Measurements from ENCODE around the gene MYBPC3. TPM values are rescaled to one million over a fixed set of nuclear protein-coding genes. Genes with fewer than 3 reads are reported as not detected.

MYBPC3 gene
- total RNA-seq, 4 donors from 2014 or later = 0.06 to 0.17 TPM; not detected in 2

- no peaks in the 10 kb centered on the region for H3K9me3 ChIP-seq
- no peak overlapping the region for H3K4me3 ChIP-seq
- H3K4me1 ChIP-seq = peaks cover 0 to 8% (median 3%) of the 10 kb centered on the region in 4 donors
- 58% methylated on average over 7 of the region's 7 CpGs for WGBS
- no peak overlapping the region for H3K27ac ChIP-seq (replicated peaks in 1 of 4)
- no peaks in the 10 kb centered on the region for H3K27me3 ChIP-seq
- TF ChIP-seq CTCF (IDR thresholded peaks at IDR 0.05) = no peak
- TF ChIP-seq EP300 (IDR thresholded peaks at IDR 0.05) = no peak
- TF ChIP-seq POLR2A (IDR thresholded peaks at IDR 0.05; ENCODE audit: low read depth) = no peak
- no peak for TF ChIP-seq POLR2AphosphoS5 (IDR thresholded peaks at IDR 0.05)
- intact Hi-C loops (cut with DNase I) = loop anchor here (5.0 kb wide), 1 partner anchor 35 kb away; the partner anchor contains the start of gene SLC39A13
- no peak for DNase-seq (ENCODE audit: extremely low spot score)
- no peaks in the 10 kb centered on the region for H3K36me3 ChIP-seq
Observed at GRCh38 chr11:47372422-47372821, 19.9 kb upstream of the MYBPC3 start.

GRCh38 chr11:47369676-47370075 lies 17.2 kb upstream of the MYBPC3 start:
- Histone ChIP-seq H3K27ac (replicated peaks in 1 of 4) (no peak overlapping the region), H3K36me3 (peaks cover 0 to 3% (median 0%) of the 10 kb centered on the region in 4 donors), H3K4me1 (peaks cover 0 to 8% (median 3%) of the 10 kb centered on the region in 4 donors), H3K4me3 (no peak overlapping the region), H3K27me3 (no peaks in the 10 kb centered on the region), H3K9me3 (no peaks in the 10 kb centered on the region)
- 66% methylated on average over 3 of the region's 3 CpGs for WGBS
- DNase-seq (ENCODE audit: extremely low spot score) = no peak
- intact Hi-C loops (cut with DNase I) = loop anchor here (5.0 kb wide), 1 partner anchor 38 kb away; the partner anchor contains the start of gene SLC39A13
- TF ChIP-seq POLR2AphosphoS5 (IDR thresholded peaks at IDR 0.05) = no peak
- no peak for TF ChIP-seq EP300 (IDR thresholded peaks at IDR 0.05)
- no peak for TF ChIP-seq POLR2A (IDR thresholded peaks at IDR 0.05; ENCODE audit: low read depth)
- TF ChIP-seq CTCF (IDR thresholded peaks at IDR 0.05) = no peak

- Histone ChIP-seq H3K27ac (replicated peaks in 1 of 4) (no peak overlapping the region), H3K4me1 (no peaks in the 10 kb centered on the region), H3K27me3 (no peaks in the 10 kb centered on the region), H3K36me3 (peaks cover 0 to 3% (median 0%) of the 10 kb centered on the region in 4 donors), H3K9me3 (no peaks in the 10 kb centered on the region), H3K4me3 (no peak overlapping the region)
- WGBS = 89% methylated on average over 1 of the region's 1 CpG
- DNase-seq (ENCODE audit: extremely low spot score) = no peak
- no peak for TF ChIP-seq POLR2A (IDR thresholded peaks at IDR 0.05; ENCODE audit: low read depth)
- TF ChIP-seq POLR2AphosphoS5 (IDR thresholded peaks at IDR 0.05) = no peak
- no peak for TF ChIP-seq EP300 (IDR thresholded peaks at IDR 0.05)
- no peak for TF ChIP-seq CTCF (IDR thresholded peaks at IDR 0.05)
- intact Hi-C loops (cut with DNase I) = no loop called here
Observed at GRCh38 chr11:47366020-47366490, 13.6 kb upstream of the MYBPC3 start.

- Histone ChIP-seq H3K27ac (replicated peaks in 1 of 4) (no peak overlapping the region), H3K4me3 (no peak overlapping the region), H3K4me1 (peaks cover 0 to 7% (median 5%) of the 10 kb centered on the region in 4 donors), H3K9me3 (no peaks in the 10 kb centered on the region), H3K36me3 (peaks cover 0 to 3% (median 0%) of the 10 kb centered on the region in 4 donors), H3K27me3 (no peaks in the 10 kb centered on the region)
- TF ChIP-seq POLR2A (IDR thresholded peaks at IDR 0.05; ENCODE audit: low read depth) = no peak
- no peak for TF ChIP-seq EP300 (IDR thresholded peaks at IDR 0.05)
- no peak for TF ChIP-seq POLR2AphosphoS5 (IDR thresholded peaks at IDR 0.05)
- no peak for TF ChIP-seq CTCF (IDR thresholded peaks at IDR 0.05)
- no peak for DNase-seq (ENCODE audit: extremely low spot score)
- intact Hi-C loops (cut with DNase I) = no loop called here
- 81% methylated on average over 12 of the region's 13 CpGs for WGBS
Observed at GRCh38 chr11:47361419-47361818, 8.9 kb upstream of the MYBPC3 start.

- Histone ChIP-seq H3K4me3 (no peak overlapping the region), H3K4me1 (peaks cover 0 to 14% (median 11%) of the 10 kb centered on the region in 4 donors), H3K9me3 (no peaks in the 10 kb centered on the region), H3K27me3 (no peaks in the 10 kb centered on the region), H3K27ac (replicated peaks in 1 of 4) (no peak overlapping the region), H3K36me3 (no peaks in the 10 kb centered on the region)
- TF ChIP-seq EP300 (IDR thresholded peaks at IDR 0.05) (no peak), POLR2A (IDR thresholded peaks at IDR 0.05; ENCODE audit: low read depth) (no peak), CTCF (IDR thresholded peaks at IDR 0.05) (no peak), POLR2AphosphoS5 (IDR thresholded peaks at IDR 0.05) (no peak)
- no peak for DNase-seq (ENCODE audit: extremely low spot score)
- 95% methylated on average over 15 of the region's 15 CpGs for WGBS
- intact Hi-C loops (cut with DNase I) = no loop called here
Observed at GRCh38 chr11:47360341-47360740, 7.8 kb upstream of the MYBPC3 start.
